Left hindlimb (tissue), 1 donor: Measurements from ENCODE around the gene ECE1.
"Not testable (repeated sequence)": the region's sequence is repeated elsewhere in the genome, so short reads cannot be mapped to it uniquely, and the experiment has no call there.

Experiments used
- DNase-seq: peaks from one replicate; pipeline ENCODE4 v3.0.0-alpha.2; 2018

The ECE1 gene

DNA sequence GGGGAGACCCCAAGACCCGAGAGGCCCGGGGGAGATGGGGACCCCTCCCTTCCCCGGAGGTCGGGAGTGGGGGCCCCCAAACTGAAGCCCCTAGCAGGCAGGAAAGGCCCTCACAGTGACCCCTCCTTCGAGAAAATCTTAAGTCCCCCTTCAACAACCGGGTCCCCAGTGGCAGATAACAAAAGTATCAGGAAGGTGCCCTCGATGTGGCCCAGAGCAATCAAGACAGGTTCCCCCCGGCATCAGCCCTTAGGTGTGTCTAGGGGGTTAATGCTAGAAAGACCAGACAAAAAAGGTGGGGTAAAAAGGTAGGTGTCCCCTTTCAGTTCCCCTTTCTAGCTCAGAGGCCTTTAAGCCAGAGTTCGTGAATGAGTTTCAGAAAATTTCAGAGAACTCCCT, 282 bp upstream of the ECE1 start:
- no peak for DNase-seq

DNA sequence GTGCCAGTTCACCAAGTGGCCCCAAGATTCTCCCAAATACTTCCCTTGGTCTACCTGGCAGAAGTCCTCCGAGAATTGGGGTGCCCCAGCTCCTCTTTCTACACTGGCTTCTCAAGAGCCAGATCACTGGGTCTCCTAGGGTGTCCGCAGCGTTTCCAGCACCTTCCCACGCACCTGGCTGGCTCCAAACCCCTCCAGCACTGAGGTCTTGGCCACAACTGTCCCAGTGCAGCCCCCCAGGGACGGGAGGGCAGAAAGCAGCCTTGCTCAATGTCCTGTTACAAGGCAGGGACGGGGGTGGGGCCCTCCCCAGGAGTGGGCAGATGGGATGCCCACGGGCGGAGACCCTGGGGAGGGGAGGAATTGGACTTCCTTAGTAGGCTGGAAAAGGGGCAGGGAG, 1.1 kb downstream of the ECE1 start:
- DNase-seq = no peak

DNA sequence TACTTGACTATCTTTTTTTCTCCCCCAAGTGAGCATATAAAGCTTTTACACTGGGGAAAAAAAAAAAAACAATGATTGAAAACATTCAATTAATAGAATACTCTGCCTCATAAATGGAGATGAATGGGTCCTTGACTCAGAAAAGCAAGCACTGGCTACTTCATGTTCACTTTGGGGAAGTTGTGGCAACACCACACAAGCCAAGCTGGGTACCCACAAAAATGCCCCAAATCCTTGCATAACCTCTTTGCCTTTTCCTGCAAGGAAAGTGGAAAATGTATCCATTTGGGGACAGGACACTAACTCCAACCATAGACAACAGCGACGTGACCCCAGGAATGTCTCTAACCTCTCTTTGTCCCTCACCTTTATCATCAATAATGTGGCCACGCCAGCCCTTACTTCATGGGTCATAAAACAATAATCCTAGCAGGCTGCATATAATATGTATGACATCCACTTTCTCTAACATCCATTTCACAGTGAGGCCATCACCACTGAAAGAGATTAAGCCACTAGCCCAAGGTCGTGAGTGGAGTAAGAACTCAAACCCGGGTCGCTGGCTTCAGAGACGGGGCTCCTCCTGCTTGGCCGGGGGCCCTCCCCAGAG, 2.3 kb downstream of the ECE1 start:
- DNase-seq = no peak

DNA sequence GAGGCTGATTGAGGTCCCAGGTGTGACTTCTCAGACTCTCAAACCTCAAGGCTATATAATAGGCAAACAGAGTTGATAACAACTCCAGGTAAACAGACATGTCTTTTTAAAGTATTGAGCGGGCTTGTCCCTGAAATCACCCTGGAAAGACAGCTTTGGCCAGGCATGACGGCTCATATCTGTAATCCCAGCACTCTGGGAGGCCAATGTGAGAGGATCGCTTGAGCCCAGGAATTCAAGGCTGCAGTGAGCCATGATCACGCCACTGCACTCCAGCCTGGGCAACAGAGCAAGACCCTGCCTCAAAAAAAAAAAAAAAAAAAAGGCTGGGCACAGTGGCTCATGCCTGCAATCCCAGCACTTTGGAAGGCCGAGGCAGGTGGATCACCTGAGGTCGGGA, 4.9 kb downstream of the ECE1 start:
- DNase-seq = not testable (repeated sequence)

DNA sequence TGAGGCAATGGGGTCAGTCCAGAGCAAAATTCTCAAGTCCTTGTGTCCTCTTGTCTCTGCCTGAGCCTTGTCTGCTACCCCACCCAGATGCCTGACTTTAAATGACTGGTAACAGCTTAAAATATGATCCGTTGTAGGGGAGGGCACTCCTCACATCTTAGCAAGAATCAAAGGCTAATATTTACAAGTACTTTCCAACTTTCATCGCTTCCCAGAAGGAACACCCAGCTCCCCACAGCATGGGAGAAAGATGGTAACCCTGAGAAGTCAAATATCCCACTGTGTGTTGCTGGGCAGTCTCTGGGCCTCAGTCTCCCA, 5.2 kb downstream of the ECE1 start:
- DNase-seq = no peak

DNA sequence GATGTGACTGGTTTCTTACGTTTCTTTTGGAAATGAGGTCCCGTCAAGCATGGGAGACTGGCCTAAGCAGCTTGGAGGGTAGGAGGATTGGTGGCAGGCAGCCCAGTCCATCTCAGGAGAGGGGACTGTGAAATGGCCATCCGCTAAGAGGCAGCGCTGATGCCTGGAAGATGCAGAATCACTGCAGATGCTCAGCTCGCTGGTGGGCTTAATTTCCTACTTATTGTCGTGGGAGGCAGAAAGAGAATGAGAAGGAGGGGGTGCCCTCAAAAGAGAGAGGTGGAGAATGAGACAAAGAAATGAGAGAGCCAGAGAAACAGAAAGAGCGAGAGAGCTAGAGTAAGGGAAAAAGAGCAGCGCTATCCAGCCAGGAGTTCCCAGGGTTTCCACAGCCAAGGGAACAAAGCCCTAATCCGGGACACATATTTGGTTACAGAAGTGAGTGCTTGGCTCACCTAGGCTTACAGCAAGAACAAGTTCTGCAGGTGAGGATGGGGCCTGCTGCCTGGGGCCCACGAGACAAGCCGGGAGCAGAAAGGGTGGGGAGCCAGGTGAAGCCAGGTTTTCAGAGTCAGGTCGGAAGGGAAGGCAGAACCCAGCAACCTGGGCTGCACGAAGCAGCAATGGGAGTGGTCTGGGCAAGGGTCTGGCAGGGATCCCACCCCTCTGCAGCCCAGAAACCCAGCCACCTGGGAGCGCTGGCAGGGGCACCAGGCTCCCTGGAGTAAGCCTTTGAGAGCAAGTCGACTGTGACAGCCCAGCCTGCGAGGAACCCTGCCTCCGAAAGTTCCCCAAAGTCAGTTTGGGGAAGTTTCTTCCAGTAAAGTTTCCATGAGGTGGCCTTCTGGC, 5.8 kb downstream of the ECE1 start:
- no peak for DNase-seq

DNA sequence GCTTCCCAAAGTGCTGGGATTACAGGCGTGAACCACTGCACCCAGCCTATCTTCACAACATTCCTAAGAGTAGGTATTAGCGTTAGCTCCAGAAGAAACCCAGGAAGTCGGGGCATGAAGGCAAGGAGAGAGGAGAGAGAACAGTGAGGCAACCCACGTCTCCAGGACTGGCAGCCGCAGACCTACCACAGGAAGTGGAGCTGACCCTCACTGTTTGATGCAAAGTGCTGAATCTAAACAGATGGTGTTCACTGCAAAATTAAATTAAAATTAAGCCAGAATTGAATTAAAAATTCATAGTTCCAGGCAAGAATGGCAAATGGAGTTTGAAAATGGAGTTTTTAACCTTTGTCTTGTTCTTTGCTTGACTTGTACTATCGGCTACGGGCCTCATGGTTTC, 6.7 kb downstream of the ECE1 start:
- DNase-seq = no peak

DNA sequence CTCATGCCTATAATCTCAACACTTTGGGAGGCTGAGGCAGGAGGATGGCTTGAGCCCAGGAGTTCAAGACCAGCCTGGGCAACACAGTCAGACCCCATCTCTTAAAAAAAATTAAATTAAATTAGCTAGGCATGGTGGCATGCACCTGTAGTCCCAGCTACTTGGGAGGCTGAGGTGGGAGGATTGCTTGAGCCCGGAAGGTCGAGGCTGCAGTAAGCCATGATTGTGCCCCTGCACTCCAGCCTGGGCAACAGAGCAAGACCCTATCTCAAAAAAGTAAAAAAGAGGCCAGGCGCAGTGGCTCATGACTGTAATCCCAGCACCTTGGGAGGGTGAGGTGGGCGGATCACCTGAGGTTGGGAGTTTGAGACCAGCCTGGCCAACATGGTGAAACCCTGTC, 8.2 kb downstream of the ECE1 start:
- not testable (repeated sequence) for DNase-seq

DNA sequence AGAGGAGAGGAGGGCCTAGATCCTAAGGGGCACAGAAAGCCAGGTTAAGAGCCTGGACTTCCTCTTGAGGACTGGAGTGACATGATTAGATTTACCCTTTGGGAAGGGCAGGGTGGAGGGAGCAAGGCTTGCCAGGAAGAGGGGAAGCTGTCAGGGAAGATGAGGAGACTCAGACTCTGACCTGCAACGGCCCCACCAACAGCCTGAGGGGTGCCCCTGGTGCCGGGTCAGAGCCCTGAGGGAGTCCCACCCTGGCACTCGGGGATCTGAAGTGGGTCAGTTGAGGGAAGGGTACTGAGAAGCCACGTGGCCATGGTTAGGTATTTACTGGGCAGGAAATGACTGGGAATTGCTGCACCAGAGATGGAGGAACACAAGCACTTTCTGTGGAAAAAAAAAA, 9.8 kb downstream of the ECE1 start:
- no peak for DNase-seq

DNA sequence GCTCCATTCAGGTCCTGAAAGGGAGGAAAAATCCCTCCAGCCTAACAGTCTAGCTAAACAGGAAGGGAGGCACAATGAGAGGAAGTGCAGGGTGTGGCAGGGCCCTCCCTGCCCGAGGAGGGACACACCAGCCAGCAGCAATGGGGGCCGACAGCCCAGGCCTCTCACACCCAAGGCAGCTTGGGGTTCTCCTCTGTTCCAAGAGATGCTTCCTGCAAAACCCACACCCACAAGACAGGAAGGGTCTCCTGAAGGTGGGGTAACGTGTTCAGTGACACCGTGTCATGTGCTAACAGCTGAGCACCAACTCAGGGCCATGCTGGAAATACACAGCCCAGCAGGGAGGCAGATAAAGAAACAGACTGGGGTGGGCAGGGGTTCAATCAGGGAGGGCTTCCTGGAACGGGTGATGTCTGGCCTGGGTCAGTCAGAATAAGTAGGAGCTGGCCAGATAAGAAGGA, 10.2 kb downstream of the ECE1 start:
- DNase-seq = no peak

DNA sequence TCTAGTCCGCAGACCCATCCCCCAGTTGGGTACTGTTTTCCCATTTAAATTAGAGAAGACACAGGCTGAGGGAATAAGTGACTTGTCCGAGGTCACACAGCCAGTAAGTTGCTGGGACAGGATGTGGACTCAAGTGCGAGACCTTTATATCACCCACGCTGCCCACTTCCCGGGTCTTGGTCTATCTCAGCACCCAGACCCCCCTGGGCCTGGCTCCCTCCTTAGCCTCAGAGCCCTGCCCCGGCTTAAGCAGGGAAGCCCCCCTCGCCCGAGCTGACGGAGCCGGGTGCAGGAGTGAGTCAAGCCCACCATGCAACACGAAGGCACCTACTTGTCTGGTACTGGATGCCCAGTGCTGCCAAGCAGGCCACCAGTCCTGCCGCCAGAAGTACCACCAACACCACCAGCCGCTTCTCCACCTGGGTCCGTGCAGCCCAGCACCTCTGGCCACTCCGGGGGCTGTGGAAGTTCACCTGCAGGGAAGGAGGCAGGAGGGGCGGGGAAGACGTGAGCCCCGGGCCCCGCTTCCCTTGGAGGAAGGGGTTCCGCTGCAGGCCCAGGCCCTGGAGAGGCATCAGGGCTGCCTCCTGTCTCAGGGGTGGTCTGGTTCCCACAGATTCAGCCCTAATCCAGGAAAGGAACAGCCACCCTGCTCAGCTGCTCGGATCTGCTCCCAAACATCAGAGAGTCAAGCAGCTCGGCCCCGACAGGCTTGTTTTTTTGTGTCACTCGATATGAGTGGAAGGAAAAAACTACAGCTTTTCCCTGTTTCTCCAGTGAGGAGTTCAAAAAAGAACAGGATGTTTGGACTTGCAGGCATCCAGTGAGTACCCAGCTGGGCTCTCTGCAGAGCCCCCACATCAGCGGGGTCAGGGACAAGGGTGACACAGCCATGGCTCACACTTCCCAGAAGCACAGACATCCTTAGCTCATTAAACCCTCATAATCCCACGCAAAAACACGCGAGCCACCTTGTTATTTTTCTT, 11.1 kb downstream of the ECE1 start:
- no peak for DNase-seq

DNA sequence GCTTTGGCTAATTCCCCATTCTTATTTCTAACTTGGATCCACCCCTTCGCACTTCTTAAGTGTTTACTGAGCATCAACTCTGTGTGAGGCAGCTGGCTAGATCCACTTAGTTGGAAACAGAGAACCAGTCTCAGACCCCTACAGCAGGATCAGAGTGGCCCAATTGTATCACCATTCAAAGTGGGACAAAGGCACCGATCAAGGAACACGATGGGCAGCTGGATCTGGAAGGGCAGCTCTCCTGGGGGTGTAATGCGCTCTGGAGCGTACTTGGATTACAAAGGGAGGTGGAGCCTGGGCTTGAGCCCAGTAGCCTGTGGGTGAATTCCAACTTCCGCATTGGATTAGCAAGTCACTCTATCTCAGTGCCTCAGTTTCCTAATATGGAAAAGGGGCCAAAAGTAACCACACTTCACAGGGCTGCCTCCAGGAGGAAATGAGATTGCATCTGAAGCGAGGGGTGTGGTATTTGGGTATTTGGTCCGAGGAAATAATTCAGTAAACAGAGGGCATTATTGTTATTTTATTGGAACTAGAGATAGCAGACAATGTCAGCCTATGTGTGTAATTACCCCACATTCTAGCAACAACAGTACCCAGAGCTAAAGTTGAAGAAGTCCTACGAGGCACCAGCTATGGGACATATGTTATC, 11.9 kb downstream of the ECE1 start:
- DNase-seq = no peak

DNA sequence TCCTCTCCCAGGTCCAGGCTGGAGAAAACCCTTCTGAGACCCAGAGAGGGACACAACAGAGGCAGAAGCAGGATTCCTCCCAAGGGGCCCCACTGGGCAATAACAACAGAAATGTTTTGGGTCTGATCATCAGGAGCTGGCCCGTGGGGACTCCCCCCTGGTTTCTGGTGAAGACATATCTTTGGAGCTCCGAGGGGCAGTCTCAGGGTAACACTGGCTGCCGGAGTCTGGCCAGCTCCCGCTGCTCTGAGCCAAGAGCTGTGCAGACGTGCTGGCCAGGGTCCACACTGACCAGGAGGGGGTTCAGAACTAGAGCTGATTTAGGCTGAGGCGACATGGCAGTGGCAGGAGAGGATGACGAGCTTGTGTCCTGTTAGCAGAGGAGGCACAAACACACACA, 13.1 kb downstream of the ECE1 start:
- no peak for DNase-seq

DNA sequence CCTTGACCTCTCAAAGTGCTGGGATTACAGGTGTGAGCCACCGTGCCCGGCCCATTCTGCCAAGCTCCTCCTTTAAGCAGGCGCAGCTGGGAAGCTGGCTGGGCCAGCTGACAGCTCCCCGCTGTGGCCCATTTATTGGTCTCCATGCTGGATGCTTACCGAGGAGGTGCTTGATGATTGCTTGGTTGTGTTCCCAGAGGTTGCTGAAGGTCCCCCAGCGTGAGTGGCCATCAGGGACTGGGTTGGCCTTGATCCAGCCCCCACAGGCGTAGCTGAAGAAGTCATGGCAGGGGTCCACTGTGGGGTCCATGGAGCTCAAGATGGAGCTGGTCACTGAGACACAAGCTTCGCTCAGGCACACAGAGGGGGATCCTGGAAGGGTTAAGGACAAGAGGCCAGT, 17.7 kb downstream of the ECE1 start:
- no peak for DNase-seq

DNA sequence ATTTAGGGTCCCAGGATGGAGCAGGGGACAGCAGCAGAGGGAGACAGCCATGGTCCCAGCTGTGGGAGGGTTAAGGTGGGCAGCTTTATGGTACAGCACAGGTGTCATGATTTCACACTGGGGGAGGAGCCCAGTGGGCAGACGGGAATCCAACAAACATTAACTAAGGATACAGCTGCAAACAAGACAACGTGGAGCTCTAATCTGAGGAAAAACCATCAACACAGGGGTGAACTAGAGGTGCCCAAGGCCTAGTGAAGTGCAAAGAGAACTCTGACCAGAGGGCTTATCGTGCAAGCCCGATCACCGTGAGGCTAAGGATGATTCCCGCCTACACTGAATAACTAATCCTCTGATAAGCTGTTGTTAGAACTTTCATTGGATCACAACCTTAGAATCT, 18.7 kb downstream of the ECE1 start:
- no peak for DNase-seq

DNA sequence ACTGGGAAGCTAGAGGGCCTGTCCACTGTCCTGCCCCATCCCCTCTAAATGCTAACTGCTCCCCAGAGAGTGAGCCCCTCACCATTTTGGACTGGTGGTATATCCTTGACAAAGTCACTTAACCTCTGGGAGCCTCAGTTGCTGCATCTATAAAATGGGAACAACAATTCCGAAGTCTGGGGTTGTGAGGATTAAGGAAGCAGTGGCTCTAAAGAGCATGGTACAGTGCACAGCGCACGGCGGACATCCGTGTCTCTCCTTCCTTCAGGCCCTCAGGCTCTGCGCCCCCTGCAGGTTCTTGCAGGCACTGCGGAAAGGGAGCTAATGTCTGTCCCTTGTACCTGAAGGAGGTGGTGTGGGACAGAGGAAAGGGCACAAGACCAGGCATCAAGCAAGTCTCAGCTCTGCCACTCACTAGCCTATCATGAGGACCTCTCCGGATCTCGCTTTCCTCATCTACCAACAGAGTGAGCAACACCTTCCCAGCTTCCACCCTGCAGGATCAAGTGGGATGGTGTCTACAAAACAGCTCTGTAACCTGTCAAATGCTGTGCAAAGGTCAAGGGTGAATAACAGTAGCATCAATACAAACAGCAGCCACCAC, 20.1 kb downstream of the ECE1 start:
- no peak for DNase-seq

DNA sequence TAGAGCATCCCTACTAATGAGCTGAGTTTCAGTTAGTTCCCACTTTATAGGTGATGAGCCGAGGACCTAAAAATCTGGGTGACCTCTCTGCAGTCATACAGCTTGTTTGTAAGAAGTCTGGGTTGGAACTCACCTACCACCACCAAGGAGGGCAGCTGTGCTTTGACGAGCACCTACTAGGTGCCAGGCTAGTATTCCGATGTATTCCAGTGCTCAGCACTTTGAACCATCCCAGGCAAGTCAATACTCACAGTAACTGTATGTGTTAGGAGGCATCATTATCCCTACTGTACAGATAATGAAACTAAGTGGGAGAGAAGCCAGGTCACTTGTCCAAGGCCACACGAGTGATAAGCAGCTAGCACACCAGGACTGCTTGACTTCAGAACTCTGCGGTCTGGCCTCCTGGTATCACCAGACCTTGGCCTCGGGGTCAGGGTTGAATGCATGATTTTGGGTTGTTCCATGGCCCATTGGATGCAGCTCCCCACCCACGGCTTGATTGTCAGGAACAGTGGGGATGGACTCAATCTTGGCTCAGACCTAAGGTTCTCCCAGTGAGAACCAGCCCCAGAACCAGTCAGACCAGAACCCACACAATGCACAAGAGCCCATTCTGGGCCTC, 20.7 kb downstream of the ECE1 start:
- DNase-seq = no peak

DNA sequence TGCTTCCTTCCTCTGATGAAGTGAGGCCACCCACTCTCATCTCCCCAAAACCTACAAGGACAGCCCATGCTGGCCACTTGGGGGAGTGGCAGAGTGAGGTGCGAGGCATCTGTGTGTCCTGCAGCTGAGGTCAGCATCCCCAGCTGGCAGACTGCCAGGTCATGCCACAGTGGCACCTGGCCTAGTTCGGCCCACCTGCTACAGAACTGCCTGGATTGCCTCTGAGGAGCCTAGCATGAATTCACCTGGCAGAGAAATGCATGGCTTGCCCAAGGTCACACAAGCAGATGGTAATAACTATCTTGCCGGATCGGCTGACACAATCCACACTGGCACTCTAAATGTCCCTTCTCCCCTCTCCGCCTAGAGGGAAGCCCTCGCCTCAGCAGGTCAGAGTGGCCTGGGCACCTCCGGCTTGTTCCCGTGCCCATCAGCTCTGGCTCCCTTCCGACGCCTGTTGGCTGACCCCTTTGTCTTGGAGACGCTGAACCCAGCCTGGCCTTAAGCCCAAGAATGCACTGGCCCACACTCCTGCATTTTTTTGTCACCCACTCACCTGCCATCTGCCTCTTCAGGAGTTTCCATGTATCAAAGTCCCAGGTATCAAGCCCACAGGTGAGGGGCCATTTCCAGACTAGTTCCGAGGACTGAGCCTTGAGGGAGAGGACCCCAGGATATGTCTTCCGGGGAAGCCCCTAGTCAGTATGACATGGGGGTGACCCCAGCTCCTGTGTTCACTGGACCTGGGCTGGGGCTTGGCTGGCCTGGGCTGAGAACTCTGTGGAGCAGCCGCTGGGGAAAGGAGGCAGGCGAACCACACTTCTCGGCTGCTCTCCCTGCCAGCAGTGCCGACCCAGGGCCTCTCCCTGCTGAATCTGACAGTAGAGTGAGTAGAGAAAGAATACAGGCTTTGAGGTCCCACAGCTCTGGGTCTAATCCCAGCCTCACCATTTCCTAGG, 21.7 kb downstream of the ECE1 start:
- no peak for DNase-seq

DNA sequence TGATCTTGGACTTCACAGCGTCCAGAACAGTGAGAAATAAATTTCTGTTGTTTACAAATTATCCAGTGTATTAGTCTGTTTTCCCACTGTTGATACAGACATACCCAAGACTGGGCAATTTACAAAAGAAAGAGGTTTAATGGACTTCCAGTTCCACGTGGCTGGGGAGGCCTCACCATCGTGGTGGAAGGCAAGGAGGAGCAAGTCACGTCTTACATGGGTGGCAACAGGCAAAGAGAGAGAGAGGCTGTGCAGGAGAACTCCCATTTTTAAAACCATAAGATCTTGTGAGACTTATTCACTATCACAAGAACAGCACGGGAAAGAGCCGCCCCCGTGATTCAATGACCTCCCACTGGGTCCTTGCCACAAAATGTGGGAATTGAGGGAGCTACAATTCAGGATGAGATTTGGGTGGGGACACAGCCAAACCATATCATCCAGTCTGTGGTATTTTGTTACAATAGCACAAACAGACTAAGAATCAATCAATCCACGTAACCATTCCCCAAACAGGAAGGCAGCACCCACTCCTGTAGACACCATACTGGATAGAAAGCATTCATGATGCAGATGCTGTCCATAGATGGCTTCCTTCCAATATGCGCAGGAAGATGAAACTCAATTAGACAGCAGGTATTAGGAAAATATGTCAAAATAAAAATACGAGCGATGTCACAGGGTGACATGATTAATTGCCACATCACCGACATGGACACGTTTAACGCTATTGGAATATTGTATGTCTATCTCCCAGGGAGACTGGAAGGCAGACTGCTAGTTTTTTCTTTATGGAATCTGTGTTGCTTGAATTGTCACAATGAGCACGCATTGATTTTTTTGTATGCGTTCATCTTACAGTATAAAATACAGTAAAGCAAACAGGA, 22.8 kb downstream of the ECE1 start:
- no peak for DNase-seq
